MCF 10A (cell line): Measurements from ENCODE around the gene POC1B. TPM values are rescaled to one million over a fixed set of nuclear protein-coding genes. Genes with fewer than 3 reads are reported as not detected.

Source experiments
- BruUV-seq: library from RNA; stranded (reverse); fragments of 400-500 nt; replicated peaks from 2 replicates; lab custom pipeline; 2021; lab: Mats Ljungman, UMichigan
- CTCF ChIA-PET: fragments of 300-600 bp; sonication (Branson Sonifier 250); formaldehyde crosslinking; extraction: SDS; loops from one replicate; lab custom pipeline; 2021; ENCODE audit warnings: antibody characterized with exemption, inconsistent platforms; lab: Yijun Ruan, JAX
- POLR2A ChIA-PET: fragments of 300-600, 350-650 bp; sonication (Branson Sonifier 250); formaldehyde crosslinking; extraction: SDS; loops from one replicate; lab custom pipeline; 2020; ENCODE audit warnings: antibody characterized with exemption, inconsistent platforms; lab: Yijun Ruan, JAX
- DNase-seq: peaks from one replicate; pipeline ENCODE4 v3.0.0-alpha.2; 2018; ENCODE audit not compliant: unreplicated experiment
- H3K27ac Mint-ChIP-seq: one replicate; pipeline ENCODE4 v1.8.0; 2022; ENCODE audit warnings: mild to moderate bottlenecking, low read depth, mixed read lengths; ENCODE audit not compliant: unreplicated experiment
- H3K27me3 Mint-ChIP-seq: one replicate; pipeline ENCODE4 v1.8.0; 2022; ENCODE audit warnings: mixed read lengths; ENCODE audit not compliant: insufficient read depth, unreplicated experiment
- H3K36me3 Mint-ChIP-seq: one replicate; pipeline ENCODE4 v1.8.0; 2022; ENCODE audit warnings: mild to moderate bottlenecking, moderate library complexity, mixed read lengths; ENCODE audit not compliant: insufficient read depth, unreplicated experiment
- H3K4me1 Mint-ChIP-seq: one replicate; pipeline ENCODE4 v1.8.0; 2022; ENCODE audit warnings: mixed read lengths; ENCODE audit not compliant: insufficient read depth, unreplicated experiment
- H3K4me3 Mint-ChIP-seq: one replicate; pipeline ENCODE4 v1.8.0; 2022; ENCODE audit warnings: mild to moderate bottlenecking, moderate library complexity, mixed read lengths; ENCODE audit not compliant: unreplicated experiment
- H3K9me3 Mint-ChIP-seq: one replicate; pipeline ENCODE4 v1.8.0; 2022; ENCODE audit warnings: mixed read lengths; ENCODE audit not compliant: unreplicated experiment
- intact Hi-C: fragments of 100-400 bp; cut with micrococcal nuclease; formaldehyde crosslinking; loops from 2 replicates; pipeline ENCODE4 v1.14.1; 2022
- total RNA-seq: library from RNA; stranded (reverse); gene quantifications from 2 replicates; pipeline ENCODE4 v1.2.3, GENCODE V29; 2022
- TF ChIP-seq, protein P1 (sequence below): fragments of 200-600 bp; IDR thresholded peaks from one replicate; pipeline ENCODE4 v1.8.0; 2022; ENCODE audit warnings: antibody characterized with exemption, mild to moderate bottlenecking; ENCODE audit not compliant: unreplicated experiment

The POC1B gene
- total RNA-seq, 1 experiment from 2014 or later, result 14.8 TPM

DNA sequence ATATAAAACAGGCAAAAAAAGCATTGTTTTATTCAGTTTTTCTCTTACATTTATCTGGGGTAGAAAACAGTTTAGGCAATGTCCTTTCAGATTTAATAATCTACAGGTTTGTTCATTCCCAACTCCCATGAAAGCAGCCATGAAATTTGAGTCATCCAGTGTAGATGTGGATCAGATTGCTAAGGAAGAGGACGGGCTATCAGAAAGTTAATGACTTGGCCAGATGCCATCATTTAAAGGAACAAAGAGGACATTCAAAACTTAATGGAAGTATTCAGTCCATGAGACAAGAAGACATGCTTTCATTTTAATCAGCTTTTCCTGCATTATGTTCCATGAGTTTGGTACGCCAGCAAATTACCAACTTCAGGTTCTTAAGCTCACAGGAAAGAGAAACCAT, 31.1 kb upstream of the POC1B start:
- ChIA-PET POLR2A (interaction anchor here (0.9 to 1.5 kb wide), 2 partner anchors 11 to 12 kb away, joined by 3 read pairs; no protein-coding TSS in a partner anchor), CTCF (interaction anchor here (0.8 to 0.9 kb wide), 2 partner anchors 9 to 14 kb away, joined by 3 read pairs; no protein-coding TSS in a partner anchor)
- Mint-ChIP-seq H3K9me3 (no peaks in the 10 kb centered on the region), H3K4me3 (no peak overlapping the region), H3K27me3 (no peaks in the 10 kb centered on the region), H3K4me1 (no peaks in the 10 kb centered on the region), H3K36me3 (no peaks in the 10 kb centered on the region), H3K27ac (no peak overlapping the region)
- no TSS peak for BruUV-seq
- DNase-seq, result no peak
- TF ChIP-seq, protein P1, sequence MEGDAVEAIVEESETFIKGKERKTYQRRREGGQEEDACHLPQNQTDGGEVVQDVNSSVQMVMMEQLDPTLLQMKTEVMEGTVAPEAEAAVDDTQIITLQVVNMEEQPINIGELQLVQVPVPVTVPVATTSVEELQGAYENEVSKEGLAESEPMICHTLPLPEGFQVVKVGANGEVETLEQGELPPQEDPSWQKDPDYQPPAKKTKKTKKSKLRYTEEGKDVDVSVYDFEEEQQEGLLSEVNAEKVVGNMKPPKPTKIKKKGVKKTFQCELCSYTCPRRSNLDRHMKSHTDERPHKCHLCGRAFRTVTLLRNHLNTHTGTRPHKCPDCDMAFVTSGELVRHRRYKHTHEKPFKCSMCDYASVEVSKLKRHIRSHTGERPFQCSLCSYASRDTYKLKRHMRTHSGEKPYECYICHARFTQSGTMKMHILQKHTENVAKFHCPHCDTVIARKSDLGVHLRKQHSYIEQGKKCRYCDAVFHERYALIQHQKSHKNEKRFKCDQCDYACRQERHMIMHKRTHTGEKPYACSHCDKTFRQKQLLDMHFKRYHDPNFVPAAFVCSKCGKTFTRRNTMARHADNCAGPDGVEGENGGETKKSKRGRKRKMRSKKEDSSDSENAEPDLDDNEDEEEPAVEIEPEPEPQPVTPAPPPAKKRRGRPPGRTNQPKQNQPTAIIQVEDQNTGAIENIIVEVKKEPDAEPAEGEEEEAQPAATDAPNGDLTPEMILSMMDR, result no peak
- intact Hi-C loops, result no loop called here

GRCh38 chr12:89552376-89552775, 26.5 kb upstream of the POC1B start:
- no TSS peak for BruUV-seq
- Mint-ChIP-seq H3K36me3 (no peaks in the 10 kb centered on the region), H3K27me3 (no peaks in the 10 kb centered on the region), H3K4me1 (no peaks in the 10 kb centered on the region), H3K27ac (no peak overlapping the region), H3K9me3 (no peaks in the 10 kb centered on the region), H3K4me3 (no peak overlapping the region)
- intact Hi-C loops, result no loop called here
- POLR2A ChIA-PET, result interaction anchor here (0.8 to 1.1 kb wide), 2 partner anchors 9 to 85 kb away, joined by 3 read pairs; no protein-coding TSS in a partner anchor
- CTCF ChIA-PET, result interaction anchor here (0.7 to 2.6 kb wide), 5 partner anchors 9 to 384 kb away, joined by 3 to 12 read pairs (median 3); no protein-coding TSS in a partner anchor
- TF ChIP-seq, protein P1, result no peak
- DNase-seq, result no peak

- no peak overlapping the region for H3K27ac Mint-ChIP-seq
- H3K27me3 Mint-ChIP-seq, result no peaks in the 10 kb centered on the region
- H3K9me3 Mint-ChIP-seq, result no peaks in the 10 kb centered on the region
- intact Hi-C loops, result no loop called here
- H3K4me1 Mint-ChIP-seq, result no peaks in the 10 kb centered on the region
- ChIA-PET CTCF (interaction anchor here (0.7 to 2.6 kb wide), 3 partner anchors 8 to 1415 kb away, joined by 3 to 12 read pairs (median 4); no protein-coding TSS in a partner anchor), POLR2A (interaction anchor here (0.8 to 1.2 kb wide), 3 partner anchors 9 to 86 kb away, joined by 3 read pairs; no protein-coding TSS in a partner anchor)
- no peak overlapping the region for H3K4me3 Mint-ChIP-seq
- no peaks in the 10 kb centered on the region for H3K36me3 Mint-ChIP-seq
- no TSS peak for BruUV-seq
- DNase-seq, result no peak
- TF ChIP-seq, protein P1, result no peak
Measured at GRCh38 chr12:89551747-89552146, 25.9 kb upstream of the POC1B start.

GRCh38 chr12:89547101-89547500, 21.3 kb upstream of the POC1B start:
- H3K36me3 Mint-ChIP-seq, result no peaks in the 10 kb centered on the region
- no peak overlapping the region for H3K27ac Mint-ChIP-seq
- no peaks in the 10 kb centered on the region for H3K9me3 Mint-ChIP-seq
- no TSS peak for BruUV-seq
- CTCF ChIA-PET, result no interaction called here
- no peaks in the 10 kb centered on the region for H3K27me3 Mint-ChIP-seq
- H3K4me3 Mint-ChIP-seq, result no peak overlapping the region
- POLR2A ChIA-PET, result interaction anchor here (0.6 to 1.6 kb wide), 3 partner anchors 21 to 162 kb away, joined by 3 read pairs; partner anchors contain the start of gene ATP2B1
- no peak for DNase-seq
- intact Hi-C loops, result loop anchor here (10.0 kb wide), 1 partner anchor 1148 kb away; no protein-coding TSS in a partner anchor
- H3K4me1 Mint-ChIP-seq, result peaks cover 32% of the 10 kb centered on the region
- TF ChIP-seq, protein P1, result no peak
